ENCODE results near the gene SF3B6. TPM values are rescaled to one million over a fixed set of nuclear protein-coding genes. Genes with fewer than 3 reads are reported as not detected.

The SF3B6 gene
- total RNA-seq, 1 experiment from 2014 or later, result 141 TPM

DNA sequence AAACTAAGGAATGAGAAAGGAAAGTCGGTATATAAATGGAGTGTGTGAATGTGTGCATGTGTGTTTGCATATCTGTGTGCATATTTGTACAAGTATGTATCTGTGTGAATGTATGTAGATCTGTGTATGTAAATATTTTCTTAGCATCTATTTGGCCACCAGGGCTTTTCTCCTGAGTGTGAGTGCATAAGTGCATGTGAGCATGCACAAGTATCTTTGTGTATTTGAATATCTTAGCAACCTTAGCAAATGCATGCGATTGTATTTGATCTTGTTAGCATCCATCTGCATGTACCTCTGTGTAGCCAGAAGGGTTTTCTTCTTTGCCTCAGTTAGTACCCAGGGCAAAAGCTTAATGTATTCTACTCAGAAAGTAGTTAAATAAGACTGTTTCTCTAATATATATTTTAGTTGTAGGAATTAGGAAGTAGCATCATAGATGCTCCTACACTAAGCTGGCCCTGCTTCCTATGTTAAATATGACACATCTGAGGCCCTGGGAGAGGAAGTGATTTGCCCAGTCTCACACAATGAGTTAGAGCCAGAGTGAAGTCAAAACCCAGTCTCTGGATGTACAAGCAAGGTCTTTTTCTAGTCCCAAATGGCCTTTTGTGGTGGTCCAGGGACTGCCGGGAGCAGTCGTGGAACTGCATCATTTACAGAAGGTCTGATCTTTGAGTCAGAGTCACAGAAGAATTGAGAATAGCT, 17.4 kb downstream of the SF3B6 start:
- H3K27ac Mint-ChIP-seq (ENCODE audit: low read depth, unreplicated experiment), result no peak overlapping the region
- no peaks in the 10 kb centered on the region for H3K4me1 Mint-ChIP-seq (ENCODE audit: insufficient read depth, unreplicated experiment)
- no peaks in the 10 kb centered on the region for H3K9me3 Mint-ChIP-seq (ENCODE audit: unreplicated experiment)
- ChIA-PET CTCF (interaction anchor here (0.7 to 1.0 kb wide), 3 partner anchors 14 to 107 kb away, joined by 3 to 4 read pairs (median 3); partner anchors contain the start of gene TP53I3), POLR2A (no interaction called here)
- H3K4me3 Mint-ChIP-seq (ENCODE audit: unreplicated experiment), result no peak overlapping the region
- no TSS peak for BruUV-seq (replicated peaks)
- DNase-seq (ENCODE audit: unreplicated experiment), result no peak
- no peaks in the 10 kb centered on the region for H3K27me3 Mint-ChIP-seq (ENCODE audit: insufficient read depth, unreplicated experiment)
- TF ChIP-seq, protein P1, sequence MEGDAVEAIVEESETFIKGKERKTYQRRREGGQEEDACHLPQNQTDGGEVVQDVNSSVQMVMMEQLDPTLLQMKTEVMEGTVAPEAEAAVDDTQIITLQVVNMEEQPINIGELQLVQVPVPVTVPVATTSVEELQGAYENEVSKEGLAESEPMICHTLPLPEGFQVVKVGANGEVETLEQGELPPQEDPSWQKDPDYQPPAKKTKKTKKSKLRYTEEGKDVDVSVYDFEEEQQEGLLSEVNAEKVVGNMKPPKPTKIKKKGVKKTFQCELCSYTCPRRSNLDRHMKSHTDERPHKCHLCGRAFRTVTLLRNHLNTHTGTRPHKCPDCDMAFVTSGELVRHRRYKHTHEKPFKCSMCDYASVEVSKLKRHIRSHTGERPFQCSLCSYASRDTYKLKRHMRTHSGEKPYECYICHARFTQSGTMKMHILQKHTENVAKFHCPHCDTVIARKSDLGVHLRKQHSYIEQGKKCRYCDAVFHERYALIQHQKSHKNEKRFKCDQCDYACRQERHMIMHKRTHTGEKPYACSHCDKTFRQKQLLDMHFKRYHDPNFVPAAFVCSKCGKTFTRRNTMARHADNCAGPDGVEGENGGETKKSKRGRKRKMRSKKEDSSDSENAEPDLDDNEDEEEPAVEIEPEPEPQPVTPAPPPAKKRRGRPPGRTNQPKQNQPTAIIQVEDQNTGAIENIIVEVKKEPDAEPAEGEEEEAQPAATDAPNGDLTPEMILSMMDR (IDR thresholded peaks at IDR 0.05; ENCODE audit: unreplicated experiment), result no peak
- no peaks in the 10 kb centered on the region for H3K36me3 Mint-ChIP-seq (ENCODE audit: insufficient read depth, unreplicated experiment)
- intact Hi-C loops (cut with micrococcal nuclease), result no loop called here

DNA sequence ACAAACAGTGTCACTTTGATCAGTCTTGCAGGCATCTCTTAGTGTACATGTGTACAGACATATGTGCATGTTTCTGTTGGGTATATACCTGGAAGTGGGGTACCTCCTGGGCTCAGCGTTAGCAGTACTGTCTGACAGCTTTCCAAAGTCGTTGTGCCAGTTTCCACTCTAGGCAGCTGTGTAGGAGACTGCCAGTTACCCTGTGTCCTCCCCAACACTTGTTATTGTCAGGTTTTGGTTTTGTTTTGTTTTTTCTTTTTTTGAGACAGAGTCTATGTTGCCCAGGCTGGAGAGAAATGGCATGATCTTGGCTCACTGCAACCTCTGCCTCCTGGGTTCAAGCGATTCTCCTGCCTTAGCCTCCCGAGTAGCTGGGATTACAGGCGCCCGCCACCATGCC, 20.4 kb downstream of the SF3B6 start:
- Mint-ChIP-seq H3K4me1 (ENCODE audit: insufficient read depth, unreplicated experiment) (no peaks in the 10 kb centered on the region), H3K4me3 (ENCODE audit: unreplicated experiment) (no peak overlapping the region), H3K9me3 (ENCODE audit: unreplicated experiment) (no peaks in the 10 kb centered on the region), H3K27ac (ENCODE audit: low read depth, unreplicated experiment) (no peak overlapping the region), H3K27me3 (ENCODE audit: insufficient read depth, unreplicated experiment) (no peaks in the 10 kb centered on the region), H3K36me3 (ENCODE audit: insufficient read depth, unreplicated experiment) (no peaks in the 10 kb centered on the region)
- POLR2A ChIA-PET, result interaction anchor here (1.0 kb wide), 1 partner anchor 8 kb away, joined by 3 read pairs; no protein-coding TSS in a partner anchor
- intact Hi-C loops (cut with micrococcal nuclease), result no loop called here
- BruUV-seq (replicated peaks), result no TSS peak
- CTCF ChIA-PET, result interaction anchor here (0.6 kb wide), 1 partner anchor 52 kb away, joined by 3 read pairs; no protein-coding TSS in a partner anchor
- no peak for DNase-seq (ENCODE audit: unreplicated experiment)
- TF ChIP-seq, protein P1 (IDR thresholded peaks at IDR 0.05; ENCODE audit: unreplicated experiment), result no peak

DNA sequence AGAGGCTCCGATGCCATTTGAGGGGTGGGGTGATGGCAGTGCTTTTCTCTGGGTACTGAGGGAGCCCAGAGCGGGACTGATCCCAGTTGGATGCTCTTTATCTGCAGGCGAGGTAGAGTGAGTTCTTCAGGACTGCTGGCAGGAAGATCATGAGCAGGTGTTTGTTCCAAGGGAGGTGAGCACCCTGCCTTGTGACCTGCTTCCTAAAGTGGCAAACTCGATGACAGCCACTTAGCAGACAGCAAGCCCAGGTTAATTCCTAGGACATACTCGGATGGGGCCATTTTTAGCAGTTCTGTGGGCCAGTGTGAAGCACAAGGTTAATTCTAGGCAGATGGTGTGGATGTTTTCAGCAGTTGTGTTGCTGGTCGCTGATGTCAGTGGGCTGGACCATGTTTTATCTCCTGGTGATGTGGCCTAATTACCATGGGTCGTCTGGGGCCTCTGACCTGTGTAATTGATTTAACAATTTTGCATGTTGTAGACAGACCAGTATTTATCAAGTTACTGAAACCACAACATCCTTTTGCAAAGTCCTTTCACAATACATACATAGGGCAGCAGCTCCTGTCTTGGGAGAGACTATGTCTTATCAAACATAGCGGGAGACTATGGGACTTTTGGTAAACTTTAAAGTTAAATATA, 21.6 kb downstream of the SF3B6 start:
- ChIA-PET CTCF (interaction anchor here (0.7 to 1.3 kb wide), 3 partner anchors 29 to 710 kb away, joined by 3 to 4 read pairs (median 3); no protein-coding TSS in a partner anchor), POLR2A (interaction anchor here (0.8 to 1.6 kb wide), 2 partner anchors 21 to 22 kb away, joined by 3 to 7 read pairs; partner anchors contain the start of gene SF3B6)
- Mint-ChIP-seq H3K27ac (ENCODE audit: low read depth, unreplicated experiment) (no peak overlapping the region), H3K4me3 (ENCODE audit: unreplicated experiment) (no peak overlapping the region), H3K27me3 (ENCODE audit: insufficient read depth, unreplicated experiment) (no peaks in the 10 kb centered on the region), H3K4me1 (ENCODE audit: insufficient read depth, unreplicated experiment) (peaks cover 1% of the 10 kb centered on the region), H3K9me3 (ENCODE audit: unreplicated experiment) (no peaks in the 10 kb centered on the region), H3K36me3 (ENCODE audit: insufficient read depth, unreplicated experiment) (no peaks in the 10 kb centered on the region)
- DNase-seq (ENCODE audit: unreplicated experiment), result no peak
- TF ChIP-seq, protein P1 (IDR thresholded peaks at IDR 0.05; ENCODE audit: unreplicated experiment), result no peak
- intact Hi-C loops (cut with micrococcal nuclease), result no loop called here
- no TSS peak for BruUV-seq (replicated peaks)

GRCh38 chr2:24052951-24053350, 23.2 kb downstream of the SF3B6 start:
- TF ChIP-seq, protein P1 (IDR thresholded peaks at IDR 0.05; ENCODE audit: unreplicated experiment), result no peak
- CTCF ChIA-PET, result interaction anchor here (0.6 to 0.9 kb wide), 4 partner anchors 35 to 382 kb away, joined by 3 to 5 read pairs (median 4); no protein-coding TSS in a partner anchor
- BruUV-seq (replicated peaks), result no TSS peak
- Mint-ChIP-seq H3K27me3 (ENCODE audit: insufficient read depth, unreplicated experiment) (no peaks in the 10 kb centered on the region), H3K4me1 (ENCODE audit: insufficient read depth, unreplicated experiment) (peaks cover 6% of the 10 kb centered on the region), H3K27ac (ENCODE audit: low read depth, unreplicated experiment) (no peak overlapping the region), H3K9me3 (ENCODE audit: unreplicated experiment) (no peaks in the 10 kb centered on the region), H3K36me3 (ENCODE audit: insufficient read depth, unreplicated experiment) (no peaks in the 10 kb centered on the region), H3K4me3 (ENCODE audit: unreplicated experiment) (no peak overlapping the region)
- intact Hi-C loops (cut with micrococcal nuclease), result no loop called here
- POLR2A ChIA-PET, result interaction anchor here (1.3 to 1.6 kb wide), 2 partner anchors 20 to 24 kb away, joined by 3 to 7 read pairs; partner anchors contain the start of gene SF3B6
- no peak for DNase-seq (ENCODE audit: unreplicated experiment)
